ENCODE results near the gene CBR3. TPM values are rescaled to one million over a fixed set of nuclear protein-coding genes. Genes with fewer than 3 reads are reported as not detected.

Gene CBR3
- total and polyA plus RNA-seq, 2 of the 13 experiments (the other 11 are each of a cell fraction or from before 2014, with no cell fraction given): not detected

DNA sequence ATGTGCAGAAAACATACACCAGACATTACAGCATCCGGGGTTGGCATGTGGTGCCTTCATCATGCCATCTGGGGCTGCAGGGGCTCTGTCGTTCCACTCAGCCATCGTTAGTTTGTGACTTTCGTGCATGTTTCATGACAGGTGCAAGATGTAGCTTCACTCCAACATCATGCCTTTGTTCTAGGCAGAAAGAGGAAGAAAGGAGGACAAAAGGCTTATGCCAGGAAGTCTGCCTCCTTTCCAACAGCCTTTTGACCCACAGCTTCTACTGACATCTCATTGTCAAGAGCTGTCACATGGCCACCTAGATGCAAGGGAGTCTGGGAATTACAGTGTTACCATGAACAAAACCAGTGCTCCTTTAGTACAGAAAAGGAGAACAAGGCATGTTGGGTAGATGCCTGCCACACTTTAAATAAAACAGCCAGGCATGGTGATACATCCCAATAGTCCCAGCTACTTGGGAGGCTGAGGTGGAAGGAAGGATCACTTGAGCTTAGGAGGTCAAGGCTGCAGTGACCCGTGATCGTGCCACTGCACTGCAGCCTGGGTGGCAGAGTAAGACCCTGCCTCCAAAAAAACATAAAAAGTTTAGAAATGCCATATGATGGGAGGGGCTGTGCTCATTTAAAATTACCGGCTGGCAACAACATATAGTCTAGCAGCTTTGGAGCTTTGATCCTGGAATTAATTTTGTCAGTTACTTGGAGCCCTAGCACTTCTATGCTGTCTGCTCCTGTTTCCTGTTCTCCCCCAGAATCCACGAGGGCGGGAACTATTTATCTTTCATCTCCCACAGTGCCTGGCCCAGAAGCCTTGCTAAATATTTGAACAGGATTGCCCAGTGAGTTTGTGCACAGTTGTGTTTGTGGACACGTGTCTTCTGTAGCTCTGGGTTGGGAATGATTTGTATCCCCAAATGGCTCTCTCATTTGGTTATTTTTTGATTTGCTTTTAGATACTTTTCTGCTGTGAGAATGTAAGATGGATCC lies 29.2 kb downstream of the CBR3 start (continued):
- TF ChIP-seq ZSCAN31 (CRISPR knock-in tag; IDR thresholded peaks at IDR 0.05; ENCODE audit: low read depth): peak; percentile 50; the same call in 1 of the 2 replicates
- TF ChIP-seq ZNF296 (CRISPR knock-in tag; conservative IDR thresholded peaks at IDR 0.05): no peak
- no peak for TF ChIP-seq ZNF430 (CRISPR knock-in tag; IDR thresholded peaks at IDR 0.05)
- 0 out of 2 replicates have a peak, but pooled peaks have one; percentile 41 for TF ChIP-seq SIX4 (CRISPR knock-in tag; IDR thresholded peaks at IDR 0.05)
- no peak for TF ChIP-seq ZNF781 (CRISPR knock-in tag; IDR thresholded peaks at IDR 0.05; ENCODE audit: borderline replicate concordance, not compliant biosample characterization)
- TF ChIP-seq ZNF678 (CRISPR knock-in tag; IDR thresholded peaks at IDR 0.05): no peak
- TF ChIP-seq RFXAP (CRISPR knock-in tag; IDR thresholded peaks at IDR 0.05; ENCODE audit: borderline replicate concordance): no peak
- no peak for TF ChIP-seq NFATC3 (CRISPR knock-in tag; IDR thresholded peaks at IDR 0.05)
- TF ChIP-seq ZBTB8A (CRISPR knock-in tag; IDR thresholded peaks at IDR 0.05; ENCODE audit: borderline replicate concordance, low read depth): no peak
- TF ChIP-seq MAFG (CRISPR knock-in tag; IDR thresholded peaks at IDR 0.05): no peak
- TF ChIP-seq, protein P1, sequence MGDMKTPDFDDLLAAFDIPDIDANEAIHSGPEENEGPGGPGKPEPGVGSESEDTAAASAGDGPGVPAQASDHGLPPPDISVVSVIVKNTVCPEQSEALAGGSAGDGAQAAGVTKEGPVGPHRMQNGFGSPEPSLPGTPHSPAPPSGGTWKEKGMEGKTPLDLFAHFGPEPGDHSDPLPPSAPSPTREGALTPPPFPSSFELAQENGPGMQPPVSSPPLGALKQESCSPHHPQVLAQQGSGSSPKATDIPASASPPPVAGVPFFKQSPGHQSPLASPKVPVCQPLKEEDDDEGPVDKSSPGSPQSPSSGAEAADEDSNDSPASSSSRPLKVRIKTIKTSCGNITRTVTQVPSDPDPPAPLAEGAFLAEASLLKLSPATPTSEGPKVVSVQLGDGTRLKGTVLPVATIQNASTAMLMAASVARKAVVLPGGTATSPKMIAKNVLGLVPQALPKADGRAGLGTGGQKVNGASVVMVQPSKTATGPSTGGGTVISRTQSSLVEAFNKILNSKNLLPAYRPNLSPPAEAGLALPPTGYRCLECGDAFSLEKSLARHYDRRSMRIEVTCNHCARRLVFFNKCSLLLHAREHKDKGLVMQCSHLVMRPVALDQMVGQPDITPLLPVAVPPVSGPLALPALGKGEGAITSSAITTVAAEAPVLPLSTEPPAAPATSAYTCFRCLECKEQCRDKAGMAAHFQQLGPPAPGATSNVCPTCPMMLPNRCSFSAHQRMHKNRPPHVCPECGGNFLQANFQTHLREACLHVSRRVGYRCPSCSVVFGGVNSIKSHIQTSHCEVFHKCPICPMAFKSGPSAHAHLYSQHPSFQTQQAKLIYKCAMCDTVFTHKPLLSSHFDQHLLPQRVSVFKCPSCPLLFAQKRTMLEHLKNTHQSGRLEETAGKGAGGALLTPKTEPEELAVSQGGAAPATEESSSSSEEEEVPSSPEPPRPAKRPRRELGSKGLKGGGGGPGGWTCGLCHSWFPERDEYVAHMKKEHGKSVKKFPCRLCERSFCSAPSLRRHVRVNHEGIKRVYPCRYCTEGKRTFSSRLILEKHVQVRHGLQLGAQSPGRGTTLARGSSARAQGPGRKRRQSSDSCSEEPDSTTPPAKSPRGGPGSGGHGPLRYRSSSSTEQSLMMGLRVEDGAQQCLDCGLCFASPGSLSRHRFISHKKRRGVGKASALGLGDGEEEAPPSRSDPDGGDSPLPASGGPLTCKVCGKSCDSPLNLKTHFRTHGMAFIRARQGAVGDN (CRISPR knock-in tag; IDR thresholded peaks at IDR 0.05): no peak; the same call in 1 of the 2 replicates
- peak; percentile 32; the same call in 1 of the 2 replicates for TF ChIP-seq MYC (CRISPR knock-in tag; IDR thresholded peaks at IDR 0.05; ENCODE audit: borderline replicate concordance)
- peak; percentile 67; the same call in 1 of the 2 replicates for TF ChIP-seq KLF12 (CRISPR knock-in tag; IDR thresholded peaks at IDR 0.05; ENCODE audit: borderline replicate concordance)
- TF ChIP-seq, protein P2, sequence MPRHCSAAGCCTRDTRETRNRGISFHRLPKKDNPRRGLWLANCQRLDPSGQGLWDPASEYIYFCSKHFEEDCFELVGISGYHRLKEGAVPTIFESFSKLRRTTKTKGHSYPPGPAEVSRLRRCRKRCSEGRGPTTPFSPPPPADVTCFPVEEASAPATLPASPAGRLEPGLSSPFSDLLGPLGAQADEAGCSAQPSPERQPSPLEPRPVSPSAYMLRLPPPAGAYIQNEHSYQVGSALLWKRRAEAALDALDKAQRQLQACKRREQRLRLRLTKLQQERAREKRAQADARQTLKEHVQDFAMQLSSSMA (CRISPR knock-in tag; IDR thresholded peaks at IDR 0.05): no peak
- no peak for TF ChIP-seq ZNF709 (CRISPR knock-in tag; IDR thresholded peaks at IDR 0.05)
- no peak for TF ChIP-seq TMF1 (CRISPR knock-in tag; IDR thresholded peaks at IDR 0.05; ENCODE audit: low read depth)
- TF ChIP-seq KMT2B (CRISPR knock-in tag; IDR thresholded peaks at IDR 0.05): no peak
- TF ChIP-seq RFXANK (CRISPR knock-in tag; IDR thresholded peaks at IDR 0.05): no peak
- TF ChIP-seq ZNF12 (CRISPR knock-in tag; IDR thresholded peaks at IDR 0.05): no peak
- no peak for TF ChIP-seq CENPX (CRISPR knock-in tag; IDR thresholded peaks at IDR 0.05)
- TF ChIP-seq, protein P3, sequence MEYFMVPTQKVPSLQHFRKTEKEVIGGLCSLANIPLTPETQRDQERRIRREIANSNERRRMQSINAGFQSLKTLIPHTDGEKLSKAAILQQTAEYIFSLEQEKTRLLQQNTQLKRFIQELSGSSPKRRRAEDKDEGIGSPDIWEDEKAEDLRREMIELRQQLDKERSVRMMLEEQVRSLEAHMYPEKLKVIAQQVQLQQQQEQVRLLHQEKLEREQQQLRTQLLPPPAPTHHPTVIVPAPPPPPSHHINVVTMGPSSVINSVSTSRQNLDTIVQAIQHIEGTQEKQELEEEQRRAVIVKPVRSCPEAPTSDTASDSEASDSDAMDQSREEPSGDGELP (IDR thresholded peaks at IDR 0.05; ENCODE audit: borderline replicate concordance, low read depth): peak; percentile 38; the same call in 1 of the 2 replicates
- no peak for TF ChIP-seq AGO2 (optimal IDR thresholded peaks at IDR 0.05; ENCODE audit: low read depth, low read length)
- no peak for TF ChIP-seq KAT7 (CRISPR knock-in tag; IDR thresholded peaks at IDR 0.05; ENCODE audit: borderline replicate concordance)
- 0 out of 2 replicates have a peak, but pooled peaks have one; percentile 22 for TF ChIP-seq SIX1 (CRISPR knock-in tag; IDR thresholded peaks at IDR 0.05; ENCODE audit: borderline replicate concordance)
- TF ChIP-seq NBN (conservative IDR thresholded peaks at IDR 0.05): no peak
- no peak for TF ChIP-seq EEA1 (CRISPR knock-in tag; IDR thresholded peaks at IDR 0.05; ENCODE audit: borderline replicate concordance)
